SK-N-MC (cell line): ENCODE measurements around the gene BMP8A.

Experiments used
- DNase-seq: peaks from one replicate; pipeline ENCODE4 v3.0.0-alpha.2; 2011; ENCODE audit warnings: low read depth, low spot score
- H3K27ac ChIP-seq: fragments of 200-600 bp; sonication (generic); 2 replicates; pipeline ENCODE4 v1.5.1; 2016; ENCODE audit warnings: mixed run types
- H3K36me3 ChIP-seq: fragments of 200-600 bp; sonication (generic); 2 replicates; pipeline ENCODE4 v1.6.1; 2017; ENCODE audit warnings: antibody characterized with exemption, low read length, mixed read lengths; ENCODE audit not compliant: insufficient read depth
- H3K4me3 ChIP-seq: fragments of 200-600 bp; sonication (generic); 2 replicates; pipeline ENCODE4 v1.5.1; 2016
- H3K9ac ChIP-seq: fragments of 200-600 bp; sonication (generic); 2 replicates; pipeline ENCODE4 v1.8.0; 2017; ENCODE audit warnings: mixed run types, mixed read lengths; ENCODE audit not compliant: insufficient read length
- H3K9me3 ChIP-seq: fragments of 200-600 bp; sonication (generic); 2 replicates; pipeline ENCODE4 v1.6.1; 2017; ENCODE audit warnings: low read depth, mild to moderate bottlenecking, antibody characterized with exemption, low read length, moderate library complexity, mixed read lengths
- EZH2 ChIP-seq: fragments of 200-600 bp; sonication (generic); IDR thresholded peaks from one replicate; pipeline ENCODE4 v1.6.1; 2017; ENCODE audit warnings: antibody characterized with exemption
- FOXP2 ChIP-seq: optimal IDR thresholded peaks from 2 replicates; pipeline ENCODE3; 2011; ENCODE audit warnings: mild to moderate bottlenecking, moderate library complexity; ENCODE audit not compliant: insufficient read depth; ENCODE audit errors: extremely low read length, control extremely low read depth
- POLR2AphosphoS5 ChIP-seq: IDR thresholded peaks from 2 replicates; pipeline ENCODE4 v1.6.1; 2012; ENCODE audit warnings: mild to moderate bottlenecking, low read depth, low read length, borderline replicate concordance

The BMP8A gene

DNA sequence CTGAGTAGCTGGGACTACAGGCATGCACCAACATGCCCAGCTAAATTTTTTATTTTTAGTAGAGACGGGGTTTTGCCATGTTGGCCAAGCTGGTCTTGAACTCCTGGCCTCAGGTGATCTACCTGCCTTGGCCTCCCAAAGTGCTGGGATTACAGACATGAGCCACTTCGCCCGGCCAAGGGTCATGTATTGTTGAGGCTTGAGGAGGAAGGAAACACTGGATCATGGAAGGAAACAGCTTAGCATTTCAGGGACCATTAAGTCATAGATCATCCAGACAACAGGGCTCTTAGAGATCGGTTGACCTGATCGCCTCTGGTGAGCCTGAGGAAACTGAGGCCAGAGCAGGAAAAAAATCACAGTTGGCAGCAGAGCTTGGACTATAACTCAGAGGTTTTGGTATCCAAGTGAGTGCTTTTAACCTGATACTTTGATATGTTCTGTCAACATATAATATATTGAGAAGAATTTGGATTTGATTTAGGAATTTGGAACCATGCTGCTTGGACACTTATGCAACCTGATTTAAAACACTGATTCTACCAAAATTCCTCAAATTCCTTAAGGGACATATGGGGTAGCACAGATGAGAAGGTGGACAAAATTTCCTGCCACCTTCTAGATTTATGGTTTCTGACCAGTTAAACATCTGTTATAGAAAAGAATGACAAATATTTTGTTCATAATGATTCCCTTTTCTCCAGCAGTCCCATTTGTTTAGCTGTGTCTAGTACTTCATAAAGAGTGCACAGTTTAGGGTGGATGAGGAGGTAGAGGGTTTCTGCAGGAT, 13.1 kb upstream of the BMP8A start:
- DNase-seq = no peak
- TF ChIP-seq POLR2AphosphoS5 (no peak), EZH2 (no peak), FOXP2 (no peak)
- Histone ChIP-seq H3K9me3 (no peaks in the 10 kb centered on the region), H3K36me3 (peaks cover 16% of the 10 kb centered on the region), H3K27ac (no peak overlapping the region), H3K9ac (no peak overlapping the region), H3K4me3 (no peak overlapping the region)

DNA sequence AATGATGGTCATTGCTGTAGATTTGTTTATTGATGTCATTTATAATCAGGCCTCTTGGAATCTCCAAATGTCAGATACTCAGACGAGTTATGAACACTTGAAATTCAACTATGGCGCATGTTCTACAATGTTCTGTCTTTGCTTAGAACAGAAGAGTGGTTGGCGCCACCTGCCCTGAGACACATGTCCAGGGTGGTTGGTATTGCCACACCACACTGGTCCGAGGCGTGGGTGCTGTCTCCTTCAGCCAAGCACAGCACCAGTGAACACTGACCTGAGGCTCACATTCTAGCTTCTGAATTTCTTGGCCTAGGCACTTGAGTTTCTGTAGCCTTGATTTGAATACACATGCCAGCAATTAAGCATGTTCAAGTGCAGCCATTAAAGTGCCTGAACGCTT, 10.1 kb upstream of the BMP8A start:
- Histone ChIP-seq H3K9ac (no peak overlapping the region), H3K4me3 (no peak overlapping the region), H3K36me3 (peaks cover 16% of the 10 kb centered on the region), H3K9me3 (no peaks in the 10 kb centered on the region), H3K27ac (no peak overlapping the region)
- TF ChIP-seq POLR2AphosphoS5 (no peak), EZH2 (no peak)
- no peak for DNase-seq

DNA sequence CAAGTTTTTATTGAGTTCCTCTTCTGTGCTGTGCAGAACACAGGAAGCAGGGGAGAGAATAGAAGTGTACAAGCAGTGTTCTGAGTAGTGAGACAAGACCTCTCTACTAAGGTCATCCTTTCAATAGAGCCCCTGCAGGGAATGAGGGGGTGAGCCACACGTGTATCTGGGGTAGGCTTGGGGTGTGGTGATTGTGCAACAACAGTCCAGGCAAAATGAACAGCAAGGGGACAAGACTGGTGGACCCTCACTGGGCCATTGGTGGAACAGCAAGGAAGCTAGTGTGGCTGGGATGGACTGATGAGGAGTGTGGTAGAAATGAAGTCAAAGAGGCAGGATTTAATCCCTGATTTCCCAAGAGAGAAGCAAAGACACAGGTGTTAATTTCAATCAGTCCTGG, 8.2 kb upstream of the BMP8A start:
- Histone ChIP-seq H3K4me3 (no peak overlapping the region), H3K9ac (no peak overlapping the region), H3K36me3 (peaks cover 16% of the 10 kb centered on the region), H3K9me3 (no peaks in the 10 kb centered on the region), H3K27ac (no peak overlapping the region)
- no peak for DNase-seq
- TF ChIP-seq FOXP2 (no peak), POLR2AphosphoS5 (no peak), EZH2 (no peak)

DNA sequence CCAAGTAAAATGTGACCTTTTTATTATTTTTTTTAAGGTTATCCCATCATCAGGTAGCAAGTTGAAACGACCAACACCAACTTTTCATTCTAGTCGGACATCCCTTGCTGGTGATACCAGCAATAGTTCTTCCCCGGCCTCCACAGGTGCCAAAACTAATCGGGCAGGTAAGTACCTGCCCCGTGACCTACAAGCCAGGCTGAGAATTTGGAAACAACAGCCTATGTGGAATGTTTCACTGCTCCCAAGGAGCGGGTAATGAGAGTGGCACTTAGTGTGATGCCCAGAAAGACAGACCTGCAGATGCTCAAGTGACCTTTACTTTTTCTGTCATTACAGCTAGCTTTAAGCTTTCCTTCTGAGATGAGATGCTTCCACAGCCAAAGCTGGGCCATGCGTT, 6.9 kb upstream of the BMP8A start:
- Histone ChIP-seq H3K9ac (no peak overlapping the region), H3K9me3 (no peaks in the 10 kb centered on the region), H3K36me3 (peaks cover 16% of the 10 kb centered on the region), H3K4me3 (no peak overlapping the region), H3K27ac (no peak overlapping the region)
- TF ChIP-seq EZH2 (no peak), FOXP2 (no peak), POLR2AphosphoS5 (no peak)
- DNase-seq = no peak

DNA sequence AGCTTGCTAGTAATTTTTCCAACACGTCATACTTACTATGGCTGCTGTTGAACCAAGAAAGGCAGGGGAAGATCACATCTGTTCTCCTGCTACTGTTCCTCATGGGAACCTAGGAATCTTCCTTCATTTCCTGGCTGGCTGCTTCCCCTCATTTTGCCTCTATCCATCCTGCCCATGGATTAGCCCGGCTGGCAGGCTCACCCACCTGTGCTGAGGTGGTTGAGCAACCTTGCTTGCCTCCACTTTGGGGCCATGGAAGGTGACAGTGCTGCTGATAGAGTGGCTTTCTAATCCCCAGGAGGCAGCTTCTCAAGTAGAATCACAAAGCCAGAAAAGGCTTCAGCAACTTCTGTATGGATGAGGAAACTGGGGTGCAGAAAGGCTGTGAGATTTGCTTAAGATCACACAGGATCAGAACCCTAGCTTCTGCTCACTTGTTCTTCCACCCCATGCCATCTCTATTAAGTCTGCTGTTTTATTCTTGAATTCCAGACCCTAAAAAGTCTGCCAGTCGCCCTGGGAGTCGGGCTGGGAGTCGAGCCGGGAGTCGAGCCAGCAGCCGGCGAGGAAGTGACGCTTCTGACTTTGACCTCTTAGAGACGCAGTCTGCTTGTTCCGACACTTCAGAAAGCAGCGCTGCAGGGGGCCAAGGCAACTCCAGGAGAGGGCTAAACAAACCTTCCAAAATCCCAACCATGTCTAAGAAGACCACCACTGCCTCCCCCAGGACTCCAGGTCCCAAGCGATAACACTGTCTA, 6.2 kb upstream of the BMP8A start:
- no peak overlapping the region for H3K27ac ChIP-seq
- TF ChIP-seq POLR2AphosphoS5 (no peak), EZH2 (no peak), FOXP2 (no peak)
- no peak for DNase-seq
- no peak overlapping the region for H3K9ac ChIP-seq
- no peak overlapping the region for H3K4me3 ChIP-seq
- no peaks in the 10 kb centered on the region for H3K9me3 ChIP-seq
- H3K36me3 ChIP-seq = peaks cover 10% of the 10 kb centered on the region

DNA sequence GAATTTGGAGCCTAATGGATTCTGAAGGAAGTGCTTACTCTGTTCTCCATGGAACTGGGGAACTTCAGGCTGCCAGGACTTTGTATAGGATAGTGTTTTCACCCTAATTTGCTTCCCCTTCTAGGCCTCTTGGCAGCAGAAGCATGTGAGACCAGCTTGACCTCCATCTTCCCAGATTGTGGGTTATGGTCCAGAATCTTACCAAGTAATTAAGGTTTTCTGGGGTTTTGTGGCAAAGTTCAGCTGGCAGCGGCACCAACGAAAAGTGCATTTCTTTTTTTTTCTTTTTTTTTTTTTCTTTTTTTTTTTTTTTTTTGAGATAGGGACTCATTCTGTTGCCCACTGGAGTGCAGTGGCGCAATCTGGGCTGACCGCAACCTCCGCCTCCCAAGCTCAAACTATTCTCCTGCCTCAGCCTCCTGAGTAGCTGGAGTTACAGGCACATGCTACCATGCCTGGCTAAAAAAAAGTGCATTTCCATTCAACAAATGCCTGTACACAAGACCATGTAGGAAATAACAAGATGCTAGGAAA, 3.4 kb upstream of the BMP8A start:
- DNase-seq = no peak
- H3K4me3 ChIP-seq = no peak overlapping the region
- no peak for TF ChIP-seq POLR2AphosphoS5
- no peak for TF ChIP-seq EZH2
- no peaks in the 10 kb centered on the region; the same call in 1 of the 2 replicates for H3K36me3 ChIP-seq
- no peak overlapping the region for H3K27ac ChIP-seq
- H3K9me3 ChIP-seq = no peaks in the 10 kb centered on the region
- no peak overlapping the region for H3K9ac ChIP-seq

DNA sequence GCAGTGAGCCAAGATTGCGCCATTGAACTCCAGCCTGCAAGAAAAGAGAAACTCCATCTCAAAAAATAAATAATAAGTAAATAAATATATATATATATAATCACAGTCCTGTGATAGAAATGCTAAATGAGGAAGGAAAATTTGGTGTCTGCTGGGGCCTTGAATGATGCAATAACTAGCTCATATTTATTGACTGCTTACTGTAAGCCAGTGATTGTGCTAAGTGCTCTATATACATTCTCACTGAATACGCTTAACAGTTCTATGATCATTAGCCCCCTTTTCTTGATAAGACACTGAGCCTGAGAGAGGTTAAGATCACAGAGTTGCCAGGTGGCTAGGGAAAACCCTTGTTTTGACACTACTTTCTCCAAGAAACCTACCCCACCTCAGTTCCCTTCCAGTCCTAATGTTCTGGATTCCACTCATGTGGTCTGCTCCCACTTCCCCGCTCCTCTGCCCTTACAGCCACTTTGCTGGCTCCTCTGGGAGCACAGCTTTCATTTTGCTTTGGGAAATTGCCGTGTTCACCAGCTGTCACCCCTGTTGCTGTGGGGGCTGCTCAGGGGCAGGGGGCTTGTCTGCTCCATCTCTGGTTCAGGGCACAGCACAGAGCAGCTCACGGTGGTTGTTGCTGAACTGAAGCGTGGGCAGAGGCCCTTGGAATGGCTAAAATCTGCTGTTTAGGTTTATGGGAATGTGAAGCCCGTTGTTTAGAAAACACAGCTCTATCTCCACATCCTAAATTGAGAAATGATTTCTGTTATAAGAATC, 2.5 kb upstream of the BMP8A start:
- DNase-seq = no peak
- no peak for TF ChIP-seq POLR2AphosphoS5
- TF ChIP-seq EZH2 = no peak
- TF ChIP-seq FOXP2 = no peak
- Histone ChIP-seq H3K27ac (no peak overlapping the region), H3K36me3 (no peaks in the 10 kb centered on the region; the same call in 1 of the 2 replicates), H3K4me3 (no peak overlapping the region), H3K9me3 (no peaks in the 10 kb centered on the region), H3K9ac (no peak overlapping the region)

DNA sequence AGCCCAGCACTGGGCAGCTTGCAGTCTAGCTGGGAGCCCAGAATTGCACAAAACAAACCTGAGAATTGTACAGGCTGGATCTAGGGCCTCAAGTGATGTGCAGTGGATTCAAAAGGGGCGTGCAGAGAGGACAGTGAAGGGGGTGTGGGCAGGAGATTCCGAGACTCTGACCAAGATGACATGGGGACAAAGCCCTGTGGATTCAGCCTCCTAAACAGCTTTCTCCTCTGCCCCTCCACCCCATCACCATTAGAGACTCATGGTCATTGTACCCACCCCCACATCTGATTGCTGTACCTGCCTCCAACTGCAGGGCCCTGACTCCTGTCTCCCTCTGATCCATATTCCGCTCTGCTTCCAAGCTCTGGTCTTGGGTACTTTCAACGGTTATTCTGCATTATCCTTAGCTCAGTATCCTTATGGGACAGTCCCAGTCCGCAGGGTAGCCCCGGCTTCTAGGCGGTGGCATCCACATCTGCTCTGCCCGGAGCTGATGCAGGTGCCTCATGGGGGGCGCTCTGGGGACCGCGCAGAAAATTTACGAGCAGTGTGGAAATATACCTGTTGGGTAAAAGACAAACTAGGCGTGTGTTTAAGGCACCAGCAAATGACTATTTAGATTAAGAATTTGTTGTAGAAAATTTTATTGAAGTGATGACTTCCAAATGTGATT, 1.7 kb upstream of the BMP8A start:
- H3K4me3 ChIP-seq = no peak overlapping the region
- H3K9me3 ChIP-seq = no peaks in the 10 kb centered on the region
- no peak overlapping the region for H3K27ac ChIP-seq
- no peak overlapping the region for H3K9ac ChIP-seq
- no peak for TF ChIP-seq EZH2
- no peak for TF ChIP-seq POLR2AphosphoS5
- TF ChIP-seq FOXP2 = no peak
- no peak for DNase-seq
- no peaks in the 10 kb centered on the region; the same call in 1 of the 2 replicates for H3K36me3 ChIP-seq
